Heart right ventricle (tissue), 16 donors: ENCODE data around the gene IFRD2. TPM values are rescaled to one million over a fixed set of nuclear protein-coding genes. Genes with fewer than 3 reads are reported as not detected.

Experiments used
- ATAC-seq, 8 donors: fragments of 200-7000 bp; cut with Tn5 transposase; one replicate each; pipeline ENCODE4 v1.9.1; 2020; ENCODE audit warnings: mild to moderate bottlenecking in 8 of 8, moderate library complexity in 8 of 8, moderate number of reproducible peaks in 1 of 8
- DNase-seq, 2 donors: peaks; one replicate each; pipeline ENCODE4 v3.0.0-alpha.2; 2020
- H3K27ac ChIP-seq, 10 donors: fragments of 200-600 bp; sonication (generic) in 2 of 10; one replicate each; pipeline versions ENCODE4 v1.5.0 to v1.8.0; 2020 to 2022; ENCODE audit warnings: mild to moderate bottlenecking in 3 of 10
- H3K27me3 ChIP-seq, 7 donors: fragments of 200-600 bp; one replicate each; pipeline ENCODE4 v1.8.0; 2021 to 2022; ENCODE audit warnings: mild to moderate bottlenecking in 2 of 7
- H3K36me3 ChIP-seq, 9 donors: fragments of 200-600 bp; sonication (generic) in 1 of 9; one replicate each; pipeline versions ENCODE4 v1.5.0 to v1.8.0; 2020 to 2022; ENCODE audit warnings: mild to moderate bottlenecking in 2 of 9
- H3K4me1 ChIP-seq, 9 donors: fragments of 200-600 bp; sonication (generic) in 1 of 9; one replicate each; pipeline versions ENCODE4 v1.5.0 to v1.8.0; 2020 to 2022; ENCODE audit warnings: mild to moderate bottlenecking in 4 of 9
- H3K4me3 ChIP-seq, 10 donors: fragments of 200-600 bp; sonication (generic) in 2 of 10; one replicate each; pipeline versions ENCODE4 v1.5.0 to v1.8.0; 2020 to 2022; ENCODE audit warnings: mild to moderate bottlenecking in 7 of 10, moderate library complexity in 2 of 10
- H3K9me3 ChIP-seq, 11 donors: fragments of 200-600 bp in 10 of 11; sonication (generic) in 2 of 11; one replicate each; pipeline versions ENCODE4 v1.5.0 to v1.8.0; 2013 to 2022; ENCODE audit warnings: mild to moderate bottlenecking in 2 of 11, control low read depth in 1 of 11, moderate library complexity in 1 of 11
- CTCF ChIP-seq, 9 donors: fragments of 200-600 bp; sonication (generic) in 2 of 9; IDR thresholded peaks; one replicate each; pipeline versions ENCODE4 v1.5.0 to v1.8.0; 2021 to 2022; ENCODE audit warnings: antibody characterized with exemption in 9 of 9, mild to moderate bottlenecking in 5 of 9, moderate library complexity in 1 of 9
- WGBS, 2 donors: extraction: QIAGEN DNeasy Blood & Tissue Kit; methylation state at CpG; one replicate each; pipeline ENCODE4 v1.1.7; 2013; ENCODE audit warnings: inconsistent platforms in 1 of 2; 5-methylcytosine and 5-hydroxymethylcytosine counted together
- intact Hi-C, 10 donors: fragments of 100-400 bp; cut with DNase I; formaldehyde crosslinking; loops; one replicate each; pipeline versions ENCODE4 v1.11.1 to v1.14.2; 2022
- polyA plus RNA-seq, 2 donors: library from polyadenylated mRNA; stranded (reverse); fragments of 200-250 nt; gene quantifications; one replicate each; pipeline ENCODE4 v1.2.3, GENCODE V29; 2013
- total RNA-seq, 10 donors: library from RNA; stranded (reverse); fragmentation: NEBNext Ultra II Directional in 3 of 10; extraction: Animal tissue kit (Norgen Biotek cat#: 25700) in 3 of 10; gene quantifications; one replicate each; pipeline versions ENCODE4 v1.2.1 to v1.2.4, GENCODE V29; 2021 to 2023
- donor health status: Arrhythmogenic right ventricular cardiomyopathy.
- donor health status: ischemic (EF 13 %, LVEDD 7.1; RV severe dilation, severe dysfunction).
- donor health status: healthy with polysubstance abuse.
- donor health status: DM: no; HTN: yes; CAD: no.
- donor health status: DM: no; HTN: no; CAD: no.
- donor health status: ischemic (EF 25% LVEDD 6.9; RV normal size, moderate dysfunction).
- donor health status: ischemic (EF 25% LVEDD 5.7; RV mildly dilated, moderate dysfunction).
- donor health status: healthy.
- donor health status: DM: yes; HTN: yes; CAD: no.
- donor health status: Ischemic cardiomyopathy.
- donor health status: ischemic (EF 35%, LVEDD 5.7; RV mildly dilated, moderate dysfunction).
- donor health status: nonischemic (EF 11% LVEDD 7.7; RV severe dilation, severe dysfunction).
- donor health status: DM: yes; HTN: yes; CAD: no.
- donor health status: PGD.
- donor health status: ischemic (EF 29% LVEDD 5.4; RV normal size, mild dysfunction).
- donor health status: nonischemic (EF 23%, LVEDD 6.1; RV moderate dilation, normal function).

The IFRD2 gene
- total and polyA plus RNA-seq, 12 donors, result 45.3 to 123 (median 57.0) TPM

- H3K4me3 ChIP-seq, result no peak overlapping the region
- H3K9me3 ChIP-seq, result no peaks in the 10 kb centered on the region
- DNase-seq (no peak), ATAC-seq (no peak)
- H3K4me1 ChIP-seq, result peaks cover 6 to 64% (median 36%) of the 10 kb centered on the region in 9 donors
- no peak overlapping the region for H3K27ac ChIP-seq
- intact Hi-C loops, result loop anchor here in 4 of 10 donors (2.0 to 10.0 kb wide), 3 partner anchors 49 to 151 kb away; no protein-coding TSS in a partner anchor
- peaks cover 0 to 8% (median 0%) of the 10 kb centered on the region in 9 donors for H3K36me3 ChIP-seq
- 48 to 54% methylated on average over 77 to 79 of the region's 79 CpGs for WGBS, 2 donors
- no peak for TF ChIP-seq CTCF (IDR thresholded peaks at IDR 0.05)
- H3K27me3 ChIP-seq, result peaks cover 0 to 47% (median 10%) of the 10 kb centered on the region in 7 donors
Observed at GRCh38 chr3:50275996-50276761, 16.1 kb downstream of the IFRD2 start.

GRCh38 chr3:50275141-50275995, 16.9 kb downstream of the IFRD2 start:
- Histone ChIP-seq H3K36me3 (peaks cover 0 to 8% (median 0%) of the 10 kb centered on the region in 9 donors), H3K27ac (no peak overlapping the region), H3K27me3 (peaks cover 0 to 47% (median 10%) of the 10 kb centered on the region in 7 donors), H3K4me3 (no peak overlapping the region), H3K9me3 (no peaks in the 10 kb centered on the region), H3K4me1 (peaks cover 6 to 59% (median 36%) of the 10 kb centered on the region in 9 donors)
- intact Hi-C loops, result loop anchor here in 4 of 10 donors (2.0 to 10.0 kb wide), 3 partner anchors 49 to 151 kb away; no protein-coding TSS in a partner anchor
- WGBS, 2 donors, result 33 to 43% methylated on average over 64 to 65 of the region's 65 CpGs
- DNase-seq (peak in 1 of 2 donors; percentile 17), ATAC-seq (no peak)
- no peak for TF ChIP-seq CTCF (IDR thresholded peaks at IDR 0.05)

GRCh38 chr3:50274371-50275104, 17.7 kb downstream of the IFRD2 start:
- WGBS, 2 donors, result 26 to 32% methylated on average over 26 of the region's 26 CpGs
- Histone ChIP-seq H3K27ac (no peak overlapping the region), H3K27me3 (peaks cover 0 to 47% (median 10%) of the 10 kb centered on the region in 7 donors), H3K4me3 (no peak overlapping the region), H3K9me3 (no peaks in the 10 kb centered on the region), H3K36me3 (peaks cover 0 to 8% (median 0%) of the 10 kb centered on the region in 9 donors), H3K4me1 (peaks cover 6 to 58% (median 36%) of the 10 kb centered on the region in 9 donors)
- ATAC-seq (peak in 4 of 8 donors; percentile 6 to 32 (median 24)), DNase-seq (peak in 1 of 2 donors; percentile 65)
- intact Hi-C loops, result loop anchor here in 7 of 10 donors (2.0 to 10.0 kb wide), 7 partner anchors 47 to 152 kb away; partner anchors contain the start of genes GNAT1 (in 1 of the 7) and HYAL2 (in 1 of the 7)
- TF ChIP-seq CTCF (IDR thresholded peaks at IDR 0.05), result peak; percentile 59 to 80 (median 73)
